ENCODE data around the gene PSG6. TPM values are rescaled to one million over a fixed set of nuclear protein-coding genes. Genes with fewer than 3 reads are reported as not detected.
A peak's percentile ranks its signal among the peaks of the same experiment; 100 is the strongest.
"Not testable (repeated sequence)": the region's sequence is repeated elsewhere in the genome, so short reads cannot be mapped to it uniquely, and the experiment has no call there.

PSG6 gene
- total and polyA plus RNA-seq, 2 of the 4 experiments (the other 2 are of a cell fraction) = 0.18 TPM; not detected in 1

DNA sequence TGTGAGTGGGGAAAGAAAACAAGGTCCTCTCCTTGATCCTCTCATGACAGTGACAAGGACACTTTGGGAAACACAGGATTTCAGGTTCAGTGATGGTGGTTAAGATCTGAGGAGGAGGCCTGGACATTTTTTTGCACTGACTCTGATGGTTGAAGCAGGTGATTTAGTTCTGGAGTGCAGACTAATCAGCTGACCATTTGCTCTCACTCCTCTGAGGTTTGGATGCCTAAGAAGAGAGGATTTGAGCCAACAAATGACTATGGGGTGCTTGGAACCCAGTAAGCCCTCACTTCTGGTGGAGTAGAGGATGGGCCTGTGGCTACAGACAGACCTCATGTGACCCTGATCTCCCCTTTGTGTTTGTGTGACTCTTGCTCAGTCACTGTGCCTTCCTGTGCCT lies 41.1 kb downstream of the PSG6 start:
- Histone ChIP-seq H3K56ac (ENCODE audit: extremely low read depth, insufficient read depth, low read length) (peak overlapping the region; percentile 97), H4K5ac (ENCODE audit: low read depth, low read length) (peak overlapping the region; percentile 94), H2BK120ac (ENCODE audit: low read depth, low read length) (peak overlapping the region; percentile 100), H2BK5ac (ENCODE audit: low read depth, low read length, poor library complexity, severe bottlenecking) (peak overlapping the region; percentile 100), H4K8ac (ENCODE audit: low read depth in 2 of 2, low read length in 2 of 2) (peak overlapping the region; percentile 96 to 100), H2BK15ac (ENCODE audit: low read depth, low read length) (peak overlapping the region; percentile 90), H3K27ac (ENCODE audit: insufficient read depth, low read length) (peak overlapping the region; percentile 98), H3K18ac (ENCODE audit: low read depth, low read length) (peak overlapping the region; percentile 91), H3K9me1 (ENCODE audit: insufficient read depth, low read length) (peaks cover 17% of the 10 kb centered on the region), H2AK5ac (ENCODE audit: low read depth, low read length) (peak overlapping the region; percentile 98), H3K23ac (ENCODE audit: low read depth, low read length) (peak overlapping the region; percentile 100), H4K91ac (ENCODE audit: insufficient read depth, low read depth, low read length) (peak overlapping the region; percentile 99), H2BK20ac (ENCODE audit: low read depth, low read length) (peak overlapping the region; percentile 100), H3K4ac (ENCODE audit: low read depth, low read length) (peak overlapping the region; percentile 100), H3K9ac (ENCODE audit: low read depth, low read length) (peak overlapping the region; percentile 33; the same call in 1 of the 2 replicates), H3K14ac (replicated peaks; ENCODE audit: low read depth, low read length) (peak overlapping the region; percentile 98), H3K4me1 (ENCODE audit: control insufficient read depth, insufficient read depth, low read length) (peaks cover 17% of the 10 kb centered on the region)
- intact Hi-C loops (cut with micrococcal nuclease); H3K36me3 ChIP-seq (ENCODE audit: control insufficient read depth, insufficient read depth, low read length); H4K20me1 ChIP-seq (ENCODE audit: insufficient read depth, low read length); H3K27me3 ChIP-seq (ENCODE audit: control insufficient read depth, insufficient read depth, low read length); CTCF ChIA-PET; H2AFZ ChIP-seq (replicated peaks; ENCODE audit: low read length, poor library complexity); H2AK9ac ChIP-seq (replicated peaks; ENCODE audit: low read depth, low read length, poor library complexity); H3K4me2 ChIP-seq (ENCODE audit: low read depth, low read length); POLR2A ChIA-PET (ENCODE audit: unreplicated experiment); in situ Hi-C loops (cut with MboI; ENCODE audit: low sequenced_read_pairs); H3K9me3 ChIP-seq (ENCODE audit: control insufficient read depth, insufficient read depth, low read length); H3K79me1 ChIP-seq (ENCODE audit: low read depth in 1 of 2, low read length in 2 of 2); ATAC-seq (ENCODE audit: low read depth); BruUV-seq (replicated peaks); dilution Hi-C loops (cut with HindIII; ENCODE audit: low sequenced_read_pairs, unreplicated experiment); H3K4me3 ChIP-seq (ENCODE audit: insufficient read depth, low read depth, low read length): not testable (repeated sequence)
- TF ChIP-seq, protein P1, sequence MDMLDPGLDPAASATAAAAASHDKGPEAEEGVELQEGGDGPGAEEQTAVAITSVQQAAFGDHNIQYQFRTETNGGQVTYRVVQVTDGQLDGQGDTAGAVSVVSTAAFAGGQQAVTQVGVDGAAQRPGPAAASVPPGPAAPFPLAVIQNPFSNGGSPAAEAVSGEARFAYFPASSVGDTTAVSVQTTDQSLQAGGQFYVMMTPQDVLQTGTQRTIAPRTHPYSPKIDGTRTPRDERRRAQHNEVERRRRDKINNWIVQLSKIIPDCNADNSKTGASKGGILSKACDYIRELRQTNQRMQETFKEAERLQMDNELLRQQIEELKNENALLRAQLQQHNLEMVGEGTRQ (IDR thresholded peaks at IDR 0.05; ENCODE audit: low read depth, low read length) = peak; percentile 46; the same call in 1 of the 2 replicates
- peak; percentile 80 for DNase-seq

DNA sequence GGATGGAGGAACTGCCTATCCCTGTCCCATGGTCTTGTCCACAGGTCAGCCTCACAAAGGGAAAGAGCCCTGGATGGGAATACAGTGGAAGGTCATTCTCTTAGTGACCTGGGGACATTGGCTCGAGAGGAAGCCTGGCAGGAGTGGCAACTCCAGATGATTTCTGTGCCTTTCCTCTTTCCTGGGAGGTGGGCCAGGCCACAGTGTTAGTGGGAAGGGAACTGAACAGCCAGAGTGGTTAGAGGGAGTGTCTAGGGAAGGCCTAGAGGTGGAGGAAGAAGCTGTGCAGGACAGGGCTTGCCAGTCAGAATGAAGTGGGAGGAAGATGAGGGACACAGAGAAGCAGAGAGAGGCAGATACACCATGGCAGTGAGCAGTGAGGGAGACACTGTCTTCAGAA lies 41.8 kb downstream of the PSG6 start:
- H2AFZ ChIP-seq (replicated peaks; ENCODE audit: low read length, poor library complexity); CTCF ChIA-PET; H3K27me3 ChIP-seq (ENCODE audit: control insufficient read depth, insufficient read depth, low read length); H3K79me1 ChIP-seq (ENCODE audit: low read depth in 1 of 2, low read length in 2 of 2); H4K20me1 ChIP-seq (ENCODE audit: insufficient read depth, low read length); POLR2A ChIA-PET (ENCODE audit: unreplicated experiment); dilution Hi-C loops (cut with HindIII; ENCODE audit: low sequenced_read_pairs, unreplicated experiment); ATAC-seq (ENCODE audit: low read depth); in situ Hi-C loops (cut with MboI; ENCODE audit: low sequenced_read_pairs); H3K36me3 ChIP-seq (ENCODE audit: control insufficient read depth, insufficient read depth, low read length); H3K4me2 ChIP-seq (ENCODE audit: low read depth, low read length); H3K9me3 ChIP-seq (ENCODE audit: control insufficient read depth, insufficient read depth, low read length); H3K4me3 ChIP-seq (ENCODE audit: insufficient read depth, low read depth, low read length); BruUV-seq (replicated peaks): not testable (repeated sequence)
- WGBS, 2 experiments (ENCODE audit: extremely low coverage in 2 of 2, insufficient read length in 1 of 2) = 17% methylated on average over 1 of the region's 1 CpG; no CpG with 5 or more reads in 1 of the 2 experiments
- Histone ChIP-seq H3K4me1 (ENCODE audit: control insufficient read depth, insufficient read depth, low read length) (peaks cover 17% of the 10 kb centered on the region), H4K5ac (ENCODE audit: low read depth, low read length) (peak overlapping the region; percentile 94), H2BK120ac (ENCODE audit: low read depth, low read length) (peak overlapping the region; percentile 100), H3K14ac (replicated peaks; ENCODE audit: low read depth, low read length) (peak overlapping the region; percentile 98), H4K91ac (ENCODE audit: insufficient read depth, low read depth, low read length) (peak overlapping the region; percentile 99), H3K27ac (ENCODE audit: insufficient read depth, low read length) (peak overlapping the region; percentile 98), H3K23ac (ENCODE audit: low read depth, low read length) (peak overlapping the region; percentile 100), H3K18ac (ENCODE audit: low read depth, low read length) (peak overlapping the region; percentile 91), H3K4ac (ENCODE audit: low read depth, low read length) (peak overlapping the region; percentile 100), H3K56ac (ENCODE audit: extremely low read depth, insufficient read depth, low read length) (peak overlapping the region; percentile 97), H2AK5ac (ENCODE audit: low read depth, low read length) (peak overlapping the region; percentile 98), H4K8ac (ENCODE audit: low read depth in 2 of 2, low read length in 2 of 2) (peak overlapping the region; percentile 96 to 100), H2AK9ac (replicated peaks; ENCODE audit: low read depth, low read length, poor library complexity) (peak overlapping the region; percentile 11), H2BK5ac (ENCODE audit: low read depth, low read length, poor library complexity, severe bottlenecking) (peak overlapping the region; percentile 100), H2BK15ac (ENCODE audit: low read depth, low read length) (peak overlapping the region; percentile 90), H2BK20ac (ENCODE audit: low read depth, low read length) (peak overlapping the region; percentile 100), H3K9ac (ENCODE audit: low read depth, low read length) (peak overlapping the region; percentile 77), H3K9me1 (ENCODE audit: insufficient read depth, low read length) (peaks cover 17% of the 10 kb centered on the region)
- intact Hi-C loops (cut with micrococcal nuclease) = loop anchor here (1.0 kb wide), 1 partner anchor 25 kb away; no protein-coding TSS in a partner anchor
- DNase-seq = peak; percentile 36

Data from IMR-90 (cell line).